HG03520 (cell line): Measurements from ENCODE around the gene PMS1.
"Not testable (repeated sequence)": the region's sequence is repeated elsewhere in the genome, so short reads cannot be mapped to it uniquely, and the experiment has no call there.

Experiments
- ATAC-seq: cut with Tn5 transposase; IDR thresholded peaks from one replicate; pipeline ENCODE4 v1.9.1; 2021; ENCODE audit warnings: mild to moderate bottlenecking, moderate library complexity; ENCODE audit not compliant: unreplicated experiment

Gene PMS1

GRCh38 chr2:189860161-189860560, 75.9 kb downstream of the PMS1 start:
- ATAC-seq = no peak

GRCh38 chr2:189862751-189863150, 78.5 kb downstream of the PMS1 start:
- no peak for ATAC-seq

GRCh38 chr2:189865826-189866225, 81.6 kb downstream of the PMS1 start:
- ATAC-seq = no peak

- no peak for ATAC-seq
Observed at GRCh38 chr2:189866296-189866695, 82.0 kb downstream of the PMS1 start.

GRCh38 chr2:189868896-189869295, 84.6 kb downstream of the PMS1 start:
- ATAC-seq = no peak

- ATAC-seq = no peak
Observed at GRCh38 chr2:189870381-189871085, 86.3 kb downstream of the PMS1 start.

- no peak for ATAC-seq
Observed at GRCh38 chr2:189873696-189874095, 89.4 kb downstream of the PMS1 start.

- ATAC-seq = no peak
Observed at GRCh38 chr2:189874586-189875320, 90.5 kb downstream of the PMS1 start.

GRCh38 chr2:189876271-189876670, 92.0 kb downstream of the PMS1 start:
- ATAC-seq = no peak

GRCh38 chr2:189879716-189880081, 95.4 kb downstream of the PMS1 start:
- no peak for ATAC-seq

- no peak for ATAC-seq
Observed at GRCh38 chr2:189880429-189880828, 96.2 kb downstream of the PMS1 start.

GRCh38 chr2:189880832-189881492, 96.7 kb downstream of the PMS1 start:
- ATAC-seq = no peak

GRCh38 chr2:189885368-189885767, 101.1 kb downstream of the PMS1 start:
- ATAC-seq = no peak

- ATAC-seq = not testable (repeated sequence)
Observed at GRCh38 chr2:189892546-189893294, 108.5 kb downstream of the PMS1 start.

GRCh38 chr2:189896809-189897208, 112.6 kb downstream of the PMS1 start:
- ATAC-seq = no peak

- no peak for ATAC-seq
Observed at GRCh38 chr2:189899101-189899500, 114.9 kb downstream of the PMS1 start.

- ATAC-seq = no peak
Observed at GRCh38 chr2:189900726-189901125, 116.5 kb downstream of the PMS1 start.

GRCh38 chr2:189901664-189902063, 117.4 kb downstream of the PMS1 start:
- no peak for ATAC-seq

- no peak for ATAC-seq
Observed at GRCh38 chr2:189913821-189914220, 129.6 kb downstream of the PMS1 start.

GRCh38 chr2:189916651-189917050, 132.4 kb downstream of the PMS1 start:
- no peak for ATAC-seq
